Lower leg skin (tissue), 4 donors: Measurements from ENCODE around the gene CHMP1A. TPM values are rescaled to one million over a fixed set of nuclear protein-coding genes. Genes with fewer than 3 reads are reported as not detected.

Experiments used
- DNase-seq, 2 donors: peaks; one replicate each; pipeline ENCODE4 v3.0.0-alpha.2; 2019; ENCODE audit warnings: low spot score in 2 of 2
- H3K4me3 ChIP-seq: fragments of 200-600 bp; sonication (generic); 2 replicates; pipeline ENCODE4 v1.5.1; 2017; ENCODE audit warnings: mild to moderate bottlenecking, low read depth; ENCODE audit not compliant: poor library complexity, severe bottlenecking
- POLR2A ChIP-seq, 2 donors: fragments of 450-650 bp; IDR thresholded peaks; one replicate each; pipeline ENCODE4 v1.6.1; 2016 to 2017; ENCODE audit warnings: antibody characterized with exemption in 2 of 2, mild to moderate bottlenecking in 1 of 2, moderate library complexity in 1 of 2
- WGBS, 2 donors: methylation state at CpG; one replicate each; pipeline ENCODE4 v1.1.5; 2018; 5-methylcytosine and 5-hydroxymethylcytosine counted together
- intact Hi-C: fragments of 100-400 bp; cut with DNase I; formaldehyde crosslinking; loops from one replicate; pipeline ENCODE4 v1.15.0; 2023; ENCODE audit warnings: low total_unique reads
- total RNA-seq, 4 donors: library from RNA; depleted of rRNA; stranded (reverse); fragments of >200 nt; gene quantifications; one replicate each; pipeline ENCODE4 v1.1.0, GENCODE V29; 2016
- TF ChIP-seq, protein P1 (sequence below), 3 donors: fragments of 450-650 bp; IDR thresholded peaks; one replicate each; pipeline ENCODE4 v1.5.1; 2016; ENCODE audit warnings: antibody characterized with exemption in 3 of 3, mild to moderate bottlenecking in 3 of 3, moderate library complexity in 2 of 3

The CHMP1A gene
- total RNA-seq, 4 donors from 2014 or later, result 78.3 to 141 (median 91.1) TPM

DNA sequence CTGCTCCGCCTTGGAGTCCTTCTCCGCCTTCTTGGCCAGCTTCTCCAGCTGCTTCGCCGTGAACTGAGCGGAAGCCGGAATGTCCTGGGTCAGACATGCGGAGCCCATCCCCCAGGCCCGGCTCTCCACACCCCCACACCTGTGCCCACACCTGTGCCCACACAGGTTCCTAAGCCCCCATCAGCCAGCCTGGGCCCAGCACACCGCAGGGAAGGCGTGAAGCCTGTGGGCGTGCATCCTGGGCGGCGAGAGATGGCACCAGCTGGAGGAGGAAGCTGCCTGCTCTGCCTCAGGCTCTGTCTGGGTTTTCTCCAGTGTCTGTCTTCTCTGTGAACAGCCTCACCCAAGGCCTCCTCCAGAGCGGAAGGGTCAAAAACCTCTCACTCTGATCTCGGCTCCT lies 5.9 kb downstream of the CHMP1A start:
- intact Hi-C loops, result no loop called here
- 84 to 87% methylated on average over 10 to 15 of the region's 15 CpGs for WGBS, 2 donors
- no peak for DNase-seq
- no peak for TF ChIP-seq POLR2A (IDR thresholded peaks at IDR 0.05)
- TF ChIP-seq, protein P1, sequence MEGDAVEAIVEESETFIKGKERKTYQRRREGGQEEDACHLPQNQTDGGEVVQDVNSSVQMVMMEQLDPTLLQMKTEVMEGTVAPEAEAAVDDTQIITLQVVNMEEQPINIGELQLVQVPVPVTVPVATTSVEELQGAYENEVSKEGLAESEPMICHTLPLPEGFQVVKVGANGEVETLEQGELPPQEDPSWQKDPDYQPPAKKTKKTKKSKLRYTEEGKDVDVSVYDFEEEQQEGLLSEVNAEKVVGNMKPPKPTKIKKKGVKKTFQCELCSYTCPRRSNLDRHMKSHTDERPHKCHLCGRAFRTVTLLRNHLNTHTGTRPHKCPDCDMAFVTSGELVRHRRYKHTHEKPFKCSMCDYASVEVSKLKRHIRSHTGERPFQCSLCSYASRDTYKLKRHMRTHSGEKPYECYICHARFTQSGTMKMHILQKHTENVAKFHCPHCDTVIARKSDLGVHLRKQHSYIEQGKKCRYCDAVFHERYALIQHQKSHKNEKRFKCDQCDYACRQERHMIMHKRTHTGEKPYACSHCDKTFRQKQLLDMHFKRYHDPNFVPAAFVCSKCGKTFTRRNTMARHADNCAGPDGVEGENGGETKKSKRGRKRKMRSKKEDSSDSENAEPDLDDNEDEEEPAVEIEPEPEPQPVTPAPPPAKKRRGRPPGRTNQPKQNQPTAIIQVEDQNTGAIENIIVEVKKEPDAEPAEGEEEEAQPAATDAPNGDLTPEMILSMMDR (IDR thresholded peaks at IDR 0.05), result no peak
- no peak overlapping the region for H3K4me3 ChIP-seq

DNA sequence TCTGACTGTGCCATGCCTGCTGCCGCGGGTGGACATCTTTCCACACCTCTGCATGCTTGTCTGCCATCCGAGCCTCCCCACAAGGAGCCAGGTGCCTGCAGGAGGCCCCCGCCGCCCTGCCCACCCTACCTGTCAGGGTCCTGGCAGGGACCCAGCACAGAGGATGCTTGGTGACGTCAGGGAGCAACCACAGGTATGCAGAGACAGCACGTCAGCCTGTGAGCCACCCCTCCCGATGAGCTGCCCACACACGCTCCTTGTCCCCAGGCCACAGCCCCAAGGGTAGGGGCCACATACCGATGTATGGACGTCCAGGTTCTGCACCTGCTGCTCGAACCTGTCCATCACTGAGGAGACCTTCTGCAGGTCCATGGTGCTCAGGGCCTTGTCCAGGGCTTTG lies 10.6 kb downstream of the CHMP1A start:
- intact Hi-C loops, result no loop called here
- WGBS, 2 donors, result 56 to 83% methylated on average over 12 of the region's 12 CpGs
- DNase-seq, result no peak
- TF ChIP-seq, protein P1 (IDR thresholded peaks at IDR 0.05), result no peak
- TF ChIP-seq POLR2A (IDR thresholded peaks at IDR 0.05), result no peak
- no peak overlapping the region for H3K4me3 ChIP-seq

DNA sequence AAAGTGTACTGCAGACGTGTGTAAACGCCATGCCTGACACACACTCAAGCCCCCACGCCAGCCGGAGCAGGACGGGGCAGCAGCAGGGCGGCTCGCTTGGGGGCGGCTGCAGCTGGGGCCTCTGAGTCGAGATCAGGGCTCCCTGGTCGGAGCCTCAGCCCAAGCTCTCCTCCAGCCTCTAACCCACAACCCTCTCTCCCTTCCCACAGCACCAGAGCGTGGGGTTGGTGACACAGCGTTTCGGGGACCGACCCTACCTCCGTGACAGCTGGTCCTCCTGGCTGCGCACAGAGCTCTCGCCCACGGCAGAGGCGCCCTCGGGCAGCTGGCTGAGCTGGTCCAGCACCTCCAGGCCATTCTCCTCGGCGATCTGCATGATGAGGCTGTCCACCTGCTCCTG lies 11.2 kb downstream of the CHMP1A start:
- intact Hi-C loops, result no loop called here
- H3K4me3 ChIP-seq, result no peak overlapping the region
- DNase-seq, result no peak
- WGBS, 2 donors, result 94 to 95% methylated on average over 21 to 22 of the region's 22 CpGs
- TF ChIP-seq, protein P1 (IDR thresholded peaks at IDR 0.05), result no peak
- no peak for TF ChIP-seq POLR2A (IDR thresholded peaks at IDR 0.05)

DNA sequence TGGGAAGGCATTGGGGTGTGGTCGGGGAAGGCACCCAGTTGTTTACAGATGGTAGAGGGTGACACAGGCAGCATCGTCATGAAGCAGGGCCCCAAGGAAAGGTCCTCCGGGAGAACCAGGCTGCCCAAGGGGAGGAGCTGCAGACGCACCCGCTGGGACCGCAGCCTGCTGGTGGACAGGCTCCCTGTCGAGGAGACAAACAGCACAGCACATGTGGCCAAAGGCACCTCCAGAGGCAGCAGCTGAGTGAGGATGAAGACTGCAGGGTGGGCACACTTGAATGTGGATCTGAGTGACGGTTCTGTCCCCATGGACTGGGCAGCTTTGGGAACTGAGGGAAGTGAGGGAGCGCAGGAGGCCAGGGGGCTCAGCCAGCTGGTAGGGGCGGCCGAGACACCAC lies 12.4 kb downstream of the CHMP1A start:
- TF ChIP-seq POLR2A (IDR thresholded peaks at IDR 0.05), result no peak
- TF ChIP-seq, protein P1 (IDR thresholded peaks at IDR 0.05), result no peak
- DNase-seq, result no peak
- no peak overlapping the region for H3K4me3 ChIP-seq
- 65 to 80% methylated on average over 11 of the region's 11 CpGs for WGBS, 2 donors
- intact Hi-C loops, result no loop called here

DNA sequence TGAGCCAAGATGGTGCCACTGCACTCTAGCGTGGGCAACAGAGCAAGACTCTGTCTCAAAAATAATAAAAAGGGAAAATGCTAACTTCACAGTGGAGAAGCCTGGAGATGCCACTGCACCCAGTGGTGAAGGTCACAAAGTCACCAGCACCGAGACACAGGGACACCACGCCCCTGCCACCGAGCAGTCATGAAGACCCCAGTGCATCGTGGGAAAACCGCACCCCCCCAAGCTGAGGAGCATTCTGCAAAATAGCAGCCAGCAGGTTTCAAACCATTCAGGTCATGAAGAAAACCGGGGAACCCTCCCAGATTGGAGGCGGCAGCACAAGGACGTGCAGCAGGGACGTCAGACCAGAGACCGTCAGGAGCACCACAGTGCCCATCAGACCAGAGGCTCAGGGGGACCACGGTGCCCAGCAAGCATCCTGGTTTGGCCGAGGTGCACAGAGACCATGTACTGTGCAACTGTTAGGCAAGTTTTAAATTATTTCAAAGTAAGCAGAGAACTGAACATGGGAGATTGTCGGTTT lies 13.7 kb downstream of the CHMP1A start:
- WGBS, 2 donors, result 66 to 78% methylated on average over 14 of the region's 14 CpGs
- TF ChIP-seq POLR2A (IDR thresholded peaks at IDR 0.05), result no peak
- TF ChIP-seq, protein P1 (IDR thresholded peaks at IDR 0.05), result no peak
- DNase-seq, result no peak
- no peak overlapping the region for H3K4me3 ChIP-seq
- intact Hi-C loops, result no loop called here

DNA sequence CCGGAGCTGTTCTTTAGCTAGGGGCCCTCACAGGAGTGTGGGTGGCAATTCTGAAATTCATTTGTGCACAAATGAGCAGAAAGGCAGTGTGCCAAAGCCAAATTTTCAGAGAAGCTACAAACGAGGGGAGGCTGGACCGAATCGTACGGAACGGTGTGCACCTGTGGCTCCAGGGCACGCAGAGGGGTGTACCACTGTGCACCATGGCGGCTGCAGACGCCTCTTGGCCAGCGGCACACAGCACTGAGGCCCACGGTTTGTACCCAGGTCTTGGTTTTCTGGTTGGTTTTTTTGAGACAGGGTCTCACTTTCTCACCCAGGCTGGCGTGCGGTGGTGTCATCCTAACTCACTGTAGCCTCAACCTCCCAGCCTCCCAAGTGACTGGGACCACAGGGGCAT lies 14.9 kb downstream of the CHMP1A start:
- TF ChIP-seq, protein P1 (IDR thresholded peaks at IDR 0.05), result no peak
- no peak for TF ChIP-seq POLR2A (IDR thresholded peaks at IDR 0.05)
- 58 to 74% methylated on average over 13 of the region's 13 CpGs for WGBS, 2 donors
- intact Hi-C loops, result no loop called here
- DNase-seq, result no peak
- no peak overlapping the region for H3K4me3 ChIP-seq
